GM13976 (cell line): ENCODE measurements around the gene TRAF2.

Experiments
- DNase-seq: peaks from one replicate; pipeline ENCODE4 v3.0.0; 2012; ENCODE audit warnings: low spot score
- in situ Hi-C: fragments of 300-500 bp; cut with MboI; formaldehyde crosslinking; loops from one replicate; pipeline ENCODE4 v1.12.0; 2022; ENCODE audit warnings: low sequenced_read_pairs, mixed read lengths, inconsistent platforms; ENCODE audit not compliant: unreplicated experiment
- TF ChIP-seq, protein P1 (sequence below): IDR thresholded peaks from 2 replicates; pipeline ENCODE4 v1.5.1; 2012; ENCODE audit warnings: borderline replicate concordance, mild to moderate bottlenecking; ENCODE audit not compliant: insufficient read depth; ENCODE audit errors: extremely low read depth, missing control alignments, control extremely low read depth

The TRAF2 gene

DNA sequence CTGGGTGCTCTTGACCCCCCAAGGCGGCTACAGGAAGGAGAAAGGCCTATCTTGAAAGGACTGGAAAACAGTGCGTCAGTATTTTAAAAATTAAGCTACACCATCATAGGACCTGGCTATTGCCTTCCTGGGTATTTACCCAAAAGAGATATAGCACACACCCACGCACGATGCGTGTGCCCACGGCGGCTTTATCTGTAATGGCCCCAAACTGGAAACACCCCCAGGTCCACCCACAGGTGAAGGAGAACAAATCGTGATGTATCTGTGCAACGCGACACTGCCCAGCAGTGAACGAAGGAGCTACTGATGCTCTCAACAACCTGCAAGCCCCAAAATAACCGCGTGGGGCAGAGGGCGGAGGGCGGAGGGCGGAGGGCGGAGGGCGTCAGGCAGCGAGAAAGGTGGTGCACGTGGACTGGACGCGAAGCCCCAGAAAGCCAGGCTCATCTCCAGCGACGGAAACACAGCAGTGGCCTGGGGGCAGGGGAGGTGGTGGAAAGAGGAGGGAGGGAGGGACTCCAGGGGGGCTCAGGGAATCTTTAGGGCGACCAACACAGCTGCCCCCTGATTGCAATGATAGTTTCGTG is 78.6 kb downstream of the TRAF2 start:
- DNase-seq = no peak
- TF ChIP-seq, protein P1, sequence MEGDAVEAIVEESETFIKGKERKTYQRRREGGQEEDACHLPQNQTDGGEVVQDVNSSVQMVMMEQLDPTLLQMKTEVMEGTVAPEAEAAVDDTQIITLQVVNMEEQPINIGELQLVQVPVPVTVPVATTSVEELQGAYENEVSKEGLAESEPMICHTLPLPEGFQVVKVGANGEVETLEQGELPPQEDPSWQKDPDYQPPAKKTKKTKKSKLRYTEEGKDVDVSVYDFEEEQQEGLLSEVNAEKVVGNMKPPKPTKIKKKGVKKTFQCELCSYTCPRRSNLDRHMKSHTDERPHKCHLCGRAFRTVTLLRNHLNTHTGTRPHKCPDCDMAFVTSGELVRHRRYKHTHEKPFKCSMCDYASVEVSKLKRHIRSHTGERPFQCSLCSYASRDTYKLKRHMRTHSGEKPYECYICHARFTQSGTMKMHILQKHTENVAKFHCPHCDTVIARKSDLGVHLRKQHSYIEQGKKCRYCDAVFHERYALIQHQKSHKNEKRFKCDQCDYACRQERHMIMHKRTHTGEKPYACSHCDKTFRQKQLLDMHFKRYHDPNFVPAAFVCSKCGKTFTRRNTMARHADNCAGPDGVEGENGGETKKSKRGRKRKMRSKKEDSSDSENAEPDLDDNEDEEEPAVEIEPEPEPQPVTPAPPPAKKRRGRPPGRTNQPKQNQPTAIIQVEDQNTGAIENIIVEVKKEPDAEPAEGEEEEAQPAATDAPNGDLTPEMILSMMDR = no peak
- in situ Hi-C loops = no loop called here

- TF ChIP-seq, protein P1 = no peak
- DNase-seq = no peak
- in situ Hi-C loops = no loop called here
These were observed 79.6 kb downstream of the TRAF2 start for GRCh38 chr9:136965771-136966484.

GRCh38 chr9:136968333-136969127 is 82.2 kb downstream of the TRAF2 start:
- TF ChIP-seq, protein P1 = no peak
- DNase-seq = no peak
- in situ Hi-C loops = no loop called here

DNA sequence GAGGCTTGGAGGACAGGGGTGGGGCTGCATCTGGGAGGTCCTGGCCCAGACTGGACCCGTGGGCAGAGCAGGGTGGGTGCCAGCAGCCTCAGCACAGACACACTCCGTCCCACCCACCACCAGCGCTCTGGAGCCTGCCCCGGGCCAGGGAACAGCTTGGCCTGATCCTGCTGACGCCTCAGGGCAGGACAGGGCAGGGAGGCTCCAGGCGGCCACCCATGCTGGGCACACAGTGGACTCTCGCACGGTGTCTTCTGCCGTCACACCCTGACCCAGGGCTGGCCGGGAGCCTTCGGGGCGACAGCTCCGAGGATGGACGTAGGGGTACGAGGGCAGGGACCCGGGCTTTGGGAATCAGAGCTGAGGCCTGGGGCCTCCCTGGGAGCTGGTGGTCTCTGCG is 82.8 kb downstream of the TRAF2 start:
- in situ Hi-C loops = no loop called here
- no peak for DNase-seq
- TF ChIP-seq, protein P1 = no peak

DNA sequence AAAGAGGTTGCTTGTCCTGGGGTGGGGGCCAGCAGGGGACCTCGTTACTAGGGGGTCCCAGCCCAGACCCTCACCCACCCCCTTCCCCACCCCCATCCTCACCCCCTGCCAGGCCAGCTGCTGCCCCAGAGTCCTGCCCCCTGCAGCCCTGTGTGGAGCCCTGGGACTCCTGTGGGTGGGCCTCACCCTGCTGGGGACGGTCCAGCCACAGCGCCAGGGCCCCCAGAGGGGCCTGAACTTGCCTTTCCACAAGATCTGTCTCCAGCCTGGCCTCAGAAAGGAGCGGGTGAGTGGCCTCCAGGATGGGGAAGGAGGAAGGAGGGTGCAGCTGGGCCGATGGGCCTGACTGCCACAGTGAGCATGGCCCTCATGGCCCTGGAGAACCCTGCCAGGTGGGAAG is 83.5 kb downstream of the TRAF2 start:
- DNase-seq = no peak
- in situ Hi-C loops = no loop called here
- TF ChIP-seq, protein P1 = no peak

- DNase-seq = no peak
- in situ Hi-C loops = no loop called here
- TF ChIP-seq, protein P1 = no peak
These were observed 84.0 kb downstream of the TRAF2 start for GRCh38 chr9:136970361-136970760.
